Glomerular visceral epithelial cell (primary cell): ENCODE data around the gene MEMO1.
"Not testable (repeated sequence)": the region's sequence is repeated elsewhere in the genome, so short reads cannot be mapped to it uniquely, and the experiment has no call there.

Experiments
- DNase-seq: peaks from one replicate; pipeline ENCODE4 v3.0.0-alpha.2; 2016; ENCODE audit errors: extremely low spot score

Gene MEMO1

DNA sequence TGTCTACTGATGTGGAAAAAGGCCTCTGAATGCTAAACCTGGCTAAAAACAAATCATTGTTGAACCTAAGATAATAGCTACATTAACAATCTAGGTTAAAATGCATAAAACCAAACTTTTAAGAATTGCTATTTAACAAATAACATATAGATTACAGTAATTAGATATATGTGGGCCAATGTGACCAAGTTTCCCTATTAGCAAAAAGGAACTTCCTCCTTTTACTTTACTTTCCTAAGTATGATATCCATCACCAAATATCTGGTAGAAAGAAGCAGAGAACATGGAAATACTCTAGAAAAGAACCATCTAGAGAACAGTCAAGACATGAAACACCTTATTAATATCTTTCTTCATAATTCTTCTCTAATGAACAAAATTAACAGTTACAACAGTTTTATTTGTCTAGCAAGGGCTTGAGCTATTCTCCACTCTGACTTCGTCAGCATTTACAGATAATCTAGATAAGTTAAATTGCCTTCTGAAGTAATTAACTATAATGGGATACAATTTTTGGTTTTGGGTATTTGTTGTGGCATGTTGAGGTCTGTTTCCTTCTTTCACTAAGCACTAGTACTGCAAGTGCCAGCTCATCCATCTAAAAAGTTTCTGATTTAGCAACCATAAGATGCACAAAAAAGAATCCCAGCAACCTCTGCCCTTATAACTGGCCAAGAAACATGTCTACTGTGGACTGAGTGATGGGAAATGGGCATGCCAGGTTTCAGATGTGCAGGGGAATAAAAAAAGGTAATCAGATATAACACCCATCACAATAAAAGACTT, 53.3 kb downstream of the MEMO1 start:
- DNase-seq, result no peak

DNA sequence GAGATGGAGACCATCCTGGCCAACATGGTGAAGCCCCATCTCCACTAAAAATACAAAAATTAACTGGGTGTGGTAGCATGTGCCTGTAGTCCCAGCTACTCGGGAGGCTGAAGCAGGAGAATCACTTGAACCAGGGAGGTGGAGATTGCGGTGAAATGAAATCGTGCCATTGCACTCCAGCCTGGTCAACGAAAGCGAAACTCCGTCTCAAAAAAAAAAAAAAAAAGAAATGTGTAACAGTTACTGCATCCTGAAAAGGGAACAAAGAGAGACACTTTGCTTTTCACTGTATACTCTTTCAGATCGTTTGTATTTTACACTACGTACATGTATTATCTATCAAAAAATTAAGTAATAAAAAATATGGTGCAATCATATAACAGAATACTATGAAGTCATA, 53.9 kb downstream of the MEMO1 start:
- DNase-seq, result not testable (repeated sequence)

- no peak for DNase-seq
These were observed 54.5 kb downstream of the MEMO1 start for GRCh38 chr2:31956312-31956711.

GRCh38 chr2:31953095-31953494, 57.7 kb downstream of the MEMO1 start:
- not testable (repeated sequence) for DNase-seq

DNA sequence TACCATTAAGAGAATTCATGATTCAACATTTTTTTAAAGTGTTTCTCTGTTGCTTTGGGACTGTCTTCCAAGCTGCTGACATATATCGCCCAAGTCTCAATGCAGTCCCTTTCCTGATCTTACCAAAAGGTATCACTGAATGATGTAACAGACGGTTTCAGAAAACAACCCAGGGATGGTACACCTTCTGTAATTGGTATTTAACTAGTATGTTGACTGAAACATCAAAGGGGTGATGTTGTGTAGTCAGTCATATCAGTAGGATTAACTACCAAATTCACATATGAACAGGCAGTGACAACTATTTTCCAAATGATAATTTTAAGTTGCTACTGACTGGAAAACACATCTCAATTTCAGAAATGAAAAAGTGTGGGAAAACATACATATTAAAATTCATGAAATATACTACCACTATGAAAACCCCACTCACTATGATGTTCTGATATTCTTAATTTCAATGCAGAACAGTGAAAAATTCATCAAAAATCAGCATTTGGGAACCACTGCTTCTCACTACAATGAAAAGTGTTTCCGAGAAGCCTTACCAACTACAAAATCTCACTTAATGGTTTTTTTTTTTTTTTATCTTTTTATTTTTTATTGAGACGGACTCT, 59.8 kb downstream of the MEMO1 start:
- no peak for DNase-seq

DNA sequence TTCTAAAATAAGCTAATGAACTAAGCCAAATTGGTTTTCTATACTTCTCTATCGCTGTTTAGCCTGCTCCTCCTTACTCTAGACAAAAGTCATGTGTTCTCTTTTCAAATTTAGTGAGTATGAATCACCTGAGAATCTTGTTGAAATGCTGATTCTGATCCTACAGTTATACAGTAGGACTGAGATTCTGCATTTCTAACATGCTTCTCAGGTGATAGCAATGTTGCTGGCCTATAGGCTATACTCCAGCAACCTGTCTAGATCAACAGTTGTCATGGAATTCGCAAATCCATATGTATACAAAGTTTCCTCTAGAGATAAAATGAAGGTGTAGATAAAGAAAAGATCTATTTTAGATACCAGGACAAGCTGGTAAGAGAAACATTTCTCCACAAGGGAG, 62.9 kb downstream of the MEMO1 start:
- DNase-seq, result no peak

DNA sequence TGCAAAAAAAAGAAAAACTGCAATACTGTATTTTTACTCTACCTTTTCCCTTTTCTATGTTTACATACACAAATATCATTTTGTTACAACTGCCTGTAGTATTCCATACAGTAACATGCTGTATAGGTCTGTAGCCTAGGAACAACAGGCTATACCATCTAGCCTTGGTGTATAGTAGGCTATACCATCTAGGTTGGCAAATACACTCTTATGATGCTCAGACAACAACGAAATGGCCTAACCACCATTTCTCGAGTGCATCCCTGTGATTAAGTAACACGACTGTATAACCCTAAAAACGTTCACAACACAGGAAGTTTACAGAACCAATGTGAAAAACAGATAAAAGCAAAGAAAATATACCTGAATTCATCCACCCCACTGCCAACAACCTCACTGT, 64.0 kb downstream of the MEMO1 start:
- DNase-seq, result no peak

GRCh38 chr2:31945572-31945935, 65.3 kb downstream of the MEMO1 start:
- DNase-seq, result no peak

- no peak for DNase-seq
These were observed 65.8 kb downstream of the MEMO1 start for GRCh38 chr2:31944828-31945571.

- DNase-seq, result no peak
These were observed 67.1 kb downstream of the MEMO1 start for GRCh38 chr2:31943636-31944225.

DNA sequence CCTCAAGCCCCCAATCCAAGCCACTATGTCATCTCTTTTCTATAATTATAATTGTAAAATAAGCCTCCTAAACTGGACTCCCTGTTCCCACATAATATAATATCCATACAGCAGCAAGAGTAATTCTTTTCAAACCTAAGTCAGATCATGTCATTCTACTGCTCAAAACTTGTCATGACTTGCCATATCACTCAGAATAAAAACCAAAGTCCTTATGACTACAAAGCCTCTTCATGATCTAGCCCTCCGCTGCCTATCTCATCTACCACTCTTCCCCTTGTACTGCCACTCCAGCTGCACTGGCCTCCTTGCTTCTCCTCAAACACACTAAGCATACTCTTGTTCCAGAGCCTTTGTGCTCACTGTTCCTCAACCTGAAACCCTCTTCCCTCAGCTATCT, 69.9 kb downstream of the MEMO1 start:
- DNase-seq, result no peak

GRCh38 chr2:31937741-31938140, 73.1 kb downstream of the MEMO1 start:
- DNase-seq, result no peak

DNA sequence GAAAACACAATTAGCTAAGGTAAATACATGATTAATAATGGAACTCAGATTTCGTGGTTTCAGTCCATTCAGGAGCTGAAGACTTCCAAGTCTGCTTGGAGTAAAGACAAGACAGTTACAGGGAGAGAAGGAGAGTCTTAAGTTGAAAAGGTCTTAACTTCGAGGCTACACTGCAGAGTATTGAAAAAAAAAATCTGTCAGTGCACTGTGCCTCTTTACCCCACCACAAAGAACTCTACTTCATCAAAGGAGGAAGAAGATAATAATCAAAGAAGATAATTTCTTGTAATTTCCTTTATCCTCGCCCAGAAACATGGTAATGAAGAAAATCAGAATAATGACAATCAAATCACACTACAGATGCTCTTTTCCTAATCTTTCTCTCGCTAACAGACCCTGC, 75.4 kb downstream of the MEMO1 start:
- no peak for DNase-seq

- no peak for DNase-seq
These were observed 77.7 kb downstream of the MEMO1 start for GRCh38 chr2:31933066-31933465.

GRCh38 chr2:31932589-31932988, 78.2 kb downstream of the MEMO1 start:
- no peak for DNase-seq

DNA sequence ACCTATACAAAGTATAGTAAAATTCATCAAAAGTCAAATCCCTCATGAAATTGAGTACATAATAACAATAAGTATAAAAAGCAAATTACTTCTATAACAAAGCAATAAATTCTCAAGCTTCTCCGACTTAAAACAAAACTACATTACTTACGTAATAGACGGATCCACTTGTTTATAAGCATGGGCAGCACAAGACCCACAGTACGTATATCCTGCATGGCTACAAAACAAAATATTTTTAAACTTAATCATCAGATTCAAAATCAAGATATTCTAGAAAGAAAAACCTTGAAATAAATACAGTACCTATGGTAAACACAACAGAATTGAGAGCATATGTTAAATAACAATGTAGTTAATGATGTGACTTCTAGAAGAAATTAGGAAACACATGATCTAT, 78.9 kb downstream of the MEMO1 start:
- no peak for DNase-seq

- no peak for DNase-seq
These were observed 85.3 kb downstream of the MEMO1 start for GRCh38 chr2:31925517-31925916.

DNA sequence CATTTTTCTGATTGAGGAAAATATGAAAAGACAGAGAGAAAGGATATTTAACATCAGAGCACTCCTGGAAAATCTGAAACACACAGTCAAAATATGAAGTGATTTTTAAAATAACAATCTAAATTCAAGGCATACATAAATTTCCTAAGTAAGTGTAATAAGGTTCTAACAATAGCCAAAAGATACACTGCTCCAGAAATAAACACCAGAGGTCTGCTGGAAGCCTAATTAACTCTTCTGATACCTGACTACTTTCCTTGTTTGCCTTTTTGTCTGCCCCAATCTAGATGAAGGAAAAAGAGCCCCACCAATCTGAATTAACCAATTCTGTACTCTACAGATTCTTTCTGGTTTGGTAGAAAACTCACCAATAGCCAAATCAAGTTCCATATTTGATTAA, 87.1 kb downstream of the MEMO1 start:
- DNase-seq, result no peak

GRCh38 chr2:31922542-31923408, 88.0 kb downstream of the MEMO1 start:
- no peak for DNase-seq

- DNase-seq, result no peak
These were observed 89.8 kb downstream of the MEMO1 start for GRCh38 chr2:31920962-31921361.

- no peak for DNase-seq
These were observed 91.3 kb downstream of the MEMO1 start for GRCh38 chr2:31919499-31919898.

DNA sequence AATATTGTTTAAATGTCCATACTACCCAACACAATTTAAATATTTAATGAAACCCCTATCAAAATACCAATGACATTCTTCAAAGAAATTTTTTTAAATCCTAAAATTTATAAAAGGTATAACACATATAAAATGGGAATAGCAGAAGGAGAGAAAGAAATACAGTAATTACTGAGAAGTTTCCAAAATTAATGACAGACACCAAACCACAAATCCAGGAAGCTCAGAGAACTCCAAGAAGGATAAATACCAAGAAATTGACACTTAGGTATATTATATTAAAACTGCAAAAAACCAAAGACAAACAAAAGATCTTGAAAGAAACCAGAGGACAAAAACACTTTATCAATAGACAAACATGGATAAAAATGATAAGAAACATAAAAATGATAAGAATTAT, 101.1 kb downstream of the MEMO1 start:
- DNase-seq, result no peak
